GM12878 (cell line): ENCODE measurements around the gene ZNF148. TPM values are rescaled to one million over a fixed set of nuclear protein-coding genes. Genes with fewer than 3 reads are reported as not detected.

Experiments used
- ATAC-seq: fragments of 200-7000 bp; cut with Tn5 transposase; 3 replicates; pipeline ENCODE4 v1.9.1; 2020; ENCODE audit warnings: mild to moderate bottlenecking, moderate library complexity
- BruUV-seq: library from RNA; stranded (reverse); fragments of 400-500 nt; replicated peaks from 2 replicates; lab custom pipeline; 2021; lab: Mats Ljungman, UMichigan
- CTCF ChIA-PET: fragments of 300-600 bp; sonication (Branson Sonifier 250); formaldehyde crosslinking; extraction: SDS; loops from one replicate; lab custom pipeline; 2021; ENCODE audit warnings: inconsistent platforms; lab: Yijun Ruan, JAX
- POLR2A ChIA-PET: fragments of 350-600 bp; formaldehyde crosslinking; extraction: SDS; loops from one replicate; lab custom pipeline; 2021; ENCODE audit warnings: inconsistent platforms; lab: Charles Lee
- RAD21 ChIA-PET: fragments of 300-600 bp; sonication (Branson Sonifier 250); formaldehyde crosslinking; loops from one replicate; lab custom pipeline; 2023; ENCODE audit warnings: antibody characterized with exemption; ENCODE audit not compliant: unreplicated experiment; lab: Charles Lee
- SMC1A ChIA-PET: fragments of 300-600 bp; sonication (Branson Sonifier 250); formaldehyde crosslinking; loops from one replicate; lab custom pipeline; 2023; ENCODE audit not compliant: unreplicated experiment, uncharacterized antibody; lab: Charles Lee
- DNase-seq: peaks from one replicate; pipeline ENCODE4 v3.0.0-alpha.2; 2011; ENCODE audit warnings: low read depth, low spot score
- FAIRE-seq: peaks from 3 replicates; lab custom pipeline; 2011; peaks lifted over from hg19 to GRCh38; lab: Jason Lieb, UNC
- H2AFZ ChIP-seq: 2 replicates; pipeline ENCODE4 v1.6.0; 2011; ENCODE audit warnings: low read depth, low read length, control low read depth; ENCODE audit not compliant: control insufficient read depth
- H3K27ac ChIP-seq: 2 replicates; pipeline ENCODE4 v1.5.1; 2011; ENCODE audit warnings: control low read depth; ENCODE audit not compliant: control insufficient read depth, insufficient read depth
- H3K27me3 ChIP-seq, 2 experiments: replicated peaks in 1 of 2; 2 replicates each; pipeline versions ENCODE4 v1.6.0 to v1.6.1; 2011; ENCODE audit warnings: low read length in 1 of 2; ENCODE audit not compliant: control insufficient read depth in 2 of 2, insufficient read depth in 2 of 2
- H3K36me3 ChIP-seq, 2 experiments: 2 replicates each; pipeline ENCODE4 v1.5.1; 2011; ENCODE audit warnings: low read length in 1 of 2; ENCODE audit not compliant: control insufficient read depth in 2 of 2, insufficient read depth in 2 of 2
- H3K4me1 ChIP-seq: 2 replicates; pipeline ENCODE4 v1.6.1; 2011; ENCODE audit warnings: mild to moderate bottlenecking, low read length, moderate library complexity, mixed read lengths; ENCODE audit not compliant: control insufficient read depth, insufficient read depth
- H3K4me2 ChIP-seq: 2 replicates; pipeline ENCODE4 v1.6.0; 2011; ENCODE audit warnings: control low read depth; ENCODE audit not compliant: control insufficient read depth, insufficient read depth
- H3K4me3 ChIP-seq: fragments of 200-600 bp; sonication (generic); 2 replicates; pipeline ENCODE4 v1.5.1; 2016
- H3K79me2 ChIP-seq: 2 replicates; pipeline ENCODE4 v1.6.0; 2011; ENCODE audit warnings: low read length; ENCODE audit not compliant: control insufficient read depth, insufficient read depth
- H3K9ac ChIP-seq: 2 replicates; pipeline ENCODE4 v1.8.0; 2011; ENCODE audit warnings: low read length, control low read depth, mixed read lengths; ENCODE audit not compliant: control insufficient read depth, insufficient read depth
- H3K9me3 ChIP-seq: replicated peaks from 3 replicates; pipeline ENCODE4 v1.5.1; 2011; ENCODE audit warnings: mild to moderate bottlenecking, low read length; ENCODE audit not compliant: control insufficient read depth, insufficient read depth
- H4K20me1 ChIP-seq: 2 replicates; pipeline ENCODE4 v1.6.0; 2011; ENCODE audit not compliant: control insufficient read depth, insufficient read depth
- ATF3 ChIP-seq: IDR thresholded peaks from 2 replicates; pipeline ENCODE4 v1.6.1; 2011; ENCODE audit warnings: low read depth, mild to moderate bottlenecking, low read length, moderate library complexity, borderline replicate concordance; ENCODE audit errors: extremely low read depth
- BCL3 ChIP-seq: IDR thresholded peaks from 2 replicates; pipeline ENCODE4 v1.6.1; 2011; ENCODE audit warnings: borderline replicate concordance, low read depth, mild to moderate bottlenecking, moderate library complexity, low read length; ENCODE audit not compliant: insufficient read depth, poor library complexity, severe bottlenecking
- NFXL1 ChIP-seq: fragments of 450-650 bp; IDR thresholded peaks from 2 replicates; pipeline ENCODE4 v1.6.1; 2017; ENCODE audit warnings: antibody characterized with exemption, mild to moderate bottlenecking, borderline replicate concordance
- NFYA ChIP-seq: IDR thresholded peaks from 2 replicates; pipeline ENCODE4 v1.6.1; 2011; ENCODE audit warnings: low read depth, mild to moderate bottlenecking, low read length, improper control_type of control experiment, borderline replicate concordance
- POLR2A ChIP-seq: IDR thresholded peaks from 2 replicates; pipeline ENCODE4 v1.6.1; 2011; ENCODE audit warnings: low read depth, mild to moderate bottlenecking, low read length
- SMC3 ChIP-seq: IDR thresholded peaks from 2 replicates; pipeline ENCODE4 v1.6.1; 2011; ENCODE audit warnings: low read length, improper control_type of control experiment, borderline replicate concordance
- SREBF1 ChIP-seq: IDR thresholded peaks from 2 replicates; pipeline ENCODE4 v1.6.1; 2012; ENCODE audit warnings: mild to moderate bottlenecking, low read length
- USF1 ChIP-seq: IDR thresholded peaks from 2 replicates; pipeline ENCODE4 v1.6.1; 2011; ENCODE audit warnings: borderline replicate concordance, low read depth, mild to moderate bottlenecking, moderate library complexity, mixed read lengths, low read length; ENCODE audit not compliant: insufficient read depth; ENCODE audit errors: extremely low read length
- USF2 ChIP-seq: IDR thresholded peaks from 2 replicates; pipeline ENCODE4 v1.6.1; 2011; ENCODE audit warnings: low read depth, low read length, improper control_type of control experiment, borderline replicate concordance
- ZNF24 ChIP-seq: fragments of 450-650 bp; IDR thresholded peaks from 2 replicates; pipeline ENCODE4 v1.6.1; 2017; ENCODE audit warnings: antibody characterized with exemption, mild to moderate bottlenecking
- WGBS: methylation state at CpG from one replicate; pipeline ENCODE4 v1.1.6; 2016; ENCODE audit warnings: low lambda C conversion rate; ENCODE audit not compliant: insufficient replicate concordance, insufficient coverage; ENCODE audit errors: missing lambda C conversion rate; 5-methylcytosine and 5-hydroxymethylcytosine counted together
- in situ Hi-C: fragments of 300-500 bp; cut with MboI; formaldehyde crosslinking; loops from 9 replicates; pipeline ENCODE4 v1.14.3; 2018; ENCODE audit warnings: mixed read lengths
- intact Hi-C: fragments of 100-400 bp; cut with micrococcal nuclease; formaldehyde crosslinking; loops from one replicate; pipeline ENCODE4 v1.14.2; 2022; ENCODE audit not compliant: unreplicated experiment
- polyA plus RNA-seq, 11 experiments: library from polyadenylated mRNA; depleted of rRNA in 4 of 11; unstranded in 6 of 11; stranded (reverse) in 5 of 11; fragments of >200 nt; fragmentation: Nextera tagmentation in 4 of 11; fragmentation: Illumina TruSeq in 1 of 11; extraction: Ambion mirVana in 4 of 11; extraction: Trizol in 1 of 11; gene quantifications; 1 replicate in 1 of 11; 2 replicates in 10 of 11; pipeline versions ENCODE4 v1.2.1 to v1.2.3, GENCODE V29; 2011 to 2016; ENCODE audit warnings: inconsistent platforms in 2 of 11, missing spikeins in 2 of 11, low read depth in 1 of 11
- total RNA-seq, 4 experiments: library from RNA; depleted of rRNA in 3 of 4; stranded (reverse); fragments of >200 nt in 3 of 4; fragmentation: Illumina TruSeq in 1 of 4; extraction: Trizol in 1 of 4; gene quantifications; 2 replicates each; pipeline versions ENCODE4 v1.2.1 to v1.2.3, GENCODE V29; 2013 to 2021

Gene ZNF148
- total and polyA plus RNA-seq, 10 of the 15 experiments (the other 5 are each of a cell fraction or from before 2014, with no cell fraction given): 8.6 to 40.4 (median 26.7) TPM

GRCh38 chr3:125289429-125289981 is 85.6 kb downstream of the ZNF148 start (continued):
- TF ChIP-seq USF2 (no peak), USF1 (no peak), SMC3 (no peak), POLR2A (no peak), NFXL1 (no peak), ZNF24 (no peak), SREBF1 (no peak), NFYA (no peak), BCL3 (no peak)

- no peak for TF ChIP-seq ATF3
- intact Hi-C loops: loop anchor here (10.0 kb wide), 1 partner anchor 148 kb away; no protein-coding TSS in a partner anchor
- peaks cover 3% of the 10 kb centered on the region; the same call in 1 of the 2 replicates for H3K79me2 ChIP-seq
- ChIA-PET CTCF (interaction anchor here (0.6 kb wide), 1 partner anchor 119 kb away, joined by 3 read pairs; no protein-coding TSS in a partner anchor), RAD21 (no interaction called here), POLR2A (no interaction called here), SMC1A (interaction anchor here (0.7 kb wide), 2 partner anchors 128 to 140 kb away, joined by 3 read pairs; no protein-coding TSS in a partner anchor)
- no peak for ATAC-seq
- BruUV-seq: no TSS peak
- WGBS: 96% methylated on average over 2 of the region's 2 CpGs
- DNase-seq: no peak
- no peak for FAIRE-seq
- no peak overlapping the region for H3K4me3 ChIP-seq
- no peaks in the 10 kb centered on the region for H3K27me3 ChIP-seq
- peaks cover 0 to 13% of the 10 kb centered on the region in 2 experiments; a peak in 2 of 4 replicates for H3K36me3 ChIP-seq
- no peak overlapping the region for H2AFZ ChIP-seq
- in situ Hi-C loops: no loop called here
- H3K4me1 ChIP-seq: no peaks in the 10 kb centered on the region
- H4K20me1 ChIP-seq: no peaks in the 10 kb centered on the region
- H3K9ac ChIP-seq: no peak overlapping the region
- H3K4me2 ChIP-seq: no peak overlapping the region
- no peaks in the 10 kb centered on the region; the same call in 2 of the 3 replicates for H3K9me3 ChIP-seq
- no peak overlapping the region for H3K27ac ChIP-seq
Observed at GRCh38 chr3:125287248-125287647, 87.9 kb downstream of the ZNF148 start.
